Measurements from ENCODE around the gene CCDC97. TPM values are rescaled to one million over a fixed set of nuclear protein-coding genes. Genes with fewer than 3 reads are reported as not detected.

CCDC97 gene
- 10 to 100 TPM; 37.8 to 40.8 TPM for total RNA-seq

DNA sequence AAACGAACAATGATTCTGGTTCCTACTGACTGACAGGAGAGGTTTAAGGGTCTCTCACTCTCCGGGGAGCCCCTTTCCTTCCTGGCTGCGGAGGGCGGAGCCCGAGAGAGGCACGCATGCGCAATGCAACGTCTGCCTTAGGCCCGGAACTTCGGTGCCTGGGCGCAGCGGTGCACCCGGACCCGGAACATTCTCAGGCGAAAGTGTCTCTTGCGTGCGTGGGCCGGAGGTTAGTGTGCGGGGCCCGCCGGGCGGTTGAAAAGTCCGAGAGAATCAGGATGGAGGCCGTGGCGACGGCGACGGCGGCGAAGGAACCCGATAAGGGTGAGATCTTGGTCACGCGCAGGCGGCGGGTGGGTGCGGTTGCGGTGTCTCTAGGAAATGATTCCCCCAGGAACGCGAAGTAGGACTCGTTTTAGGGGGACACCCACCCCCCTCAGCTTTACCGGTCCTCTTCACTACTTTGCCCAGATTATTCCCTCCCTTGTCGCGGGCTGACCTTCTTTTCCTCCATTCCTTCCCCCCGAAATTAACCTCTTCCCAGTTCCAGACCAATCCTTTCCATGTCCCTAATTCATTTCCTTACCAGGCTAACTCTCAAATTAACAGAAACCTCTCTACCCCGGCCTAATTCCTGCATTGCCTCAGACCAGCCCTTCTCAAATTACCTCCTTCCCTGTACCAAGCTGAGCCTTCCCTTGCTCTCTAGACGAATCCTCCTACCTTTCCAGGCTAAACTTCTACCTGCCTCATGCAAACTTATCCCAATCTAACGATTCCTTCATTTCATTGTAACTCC, at the start of gene CCDC97:
TSS of gene CCDC97 (plus strand) at position 140 of the 799 bp plus-strand sequence. CDS start at position 279, 139 bp downstream.
- peaks cover 50% of the 10 kb centered on the region for H3K4me1 Mint-ChIP-seq
- H3K9me3 Mint-ChIP-seq, result no peaks in the 10 kb centered on the region
- H3K27me3 Mint-ChIP-seq, result no peaks in the 10 kb centered on the region
- ATAC-seq (ENCODE audit: low read depth) (peak; percentile 62), DNase-seq (peak; percentile 93)
- peak within 1 kb of the TSS; percentile 96 for H3K27ac Mint-ChIP-seq
- peaks cover 26% of the 10 kb centered on the region for H3K36me3 Mint-ChIP-seq
- POLR2A ChIA-PET, result interaction anchor here (0.7 to 14.7 kb wide), 13 partner anchors 9 to 162 kb away, joined by 3 to 195 read pairs (median 5); partner anchors contain the start of genes B9D2 and HNRNPUL1
- H3K4me3 Mint-ChIP-seq, result peak within 1 kb of the TSS; percentile 91

DNA sequence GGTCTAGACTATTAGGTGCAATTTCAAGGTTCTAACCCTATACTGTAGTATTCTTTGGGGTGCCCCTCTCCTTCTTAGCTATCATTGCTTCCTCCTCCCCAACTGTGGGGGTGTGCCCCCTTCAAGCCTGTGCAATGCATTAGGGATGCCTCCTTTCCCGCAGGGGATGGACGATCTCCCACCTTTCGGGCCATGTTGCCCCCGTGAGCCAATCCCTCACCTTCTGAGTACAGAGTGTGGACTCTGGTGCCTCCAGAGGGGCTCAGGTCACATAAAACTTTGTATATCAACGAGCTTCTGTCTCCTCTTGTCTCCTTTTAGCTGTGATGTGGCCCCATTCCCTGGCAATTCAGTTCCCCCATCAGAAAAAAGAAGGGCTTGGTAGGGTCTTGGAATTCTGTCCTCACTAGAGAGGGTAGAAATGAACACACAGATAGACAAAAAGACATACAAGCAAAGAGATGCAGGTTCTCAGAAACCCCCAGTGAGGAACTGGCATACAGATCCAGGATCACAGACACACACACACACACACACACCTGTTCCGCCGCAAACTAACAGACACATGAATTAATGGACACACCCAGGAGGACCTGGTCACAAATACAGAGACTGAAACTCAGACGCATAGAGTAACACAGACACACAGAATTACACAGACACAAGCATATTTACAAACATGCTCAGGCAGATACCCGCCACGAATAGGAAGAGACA, 48.3 kb upstream of the CCDC97 start:
- ATAC-seq (ENCODE audit: low read depth) (no peak), DNase-seq (no peak)
- POLR2A ChIA-PET, result interaction anchor here (1.2 to 7.4 kb wide), 6 partner anchors 35 to 483 kb away, joined by 5 to 195 read pairs (median 16); partner anchors contain the start of genes CCDC97 and TGFB1
- no peaks in the 10 kb centered on the region for H3K9me3 Mint-ChIP-seq
- H3K4me1 Mint-ChIP-seq, result peaks cover 23% of the 10 kb centered on the region
- H3K36me3 Mint-ChIP-seq, result peaks cover 15% of the 10 kb centered on the region
- H3K27me3 Mint-ChIP-seq, result peaks cover 3% of the 10 kb centered on the region
- H3K27ac Mint-ChIP-seq, result peak overlapping the region; percentile 100
- peak overlapping the region; percentile 92 for H3K4me3 Mint-ChIP-seq

DNA sequence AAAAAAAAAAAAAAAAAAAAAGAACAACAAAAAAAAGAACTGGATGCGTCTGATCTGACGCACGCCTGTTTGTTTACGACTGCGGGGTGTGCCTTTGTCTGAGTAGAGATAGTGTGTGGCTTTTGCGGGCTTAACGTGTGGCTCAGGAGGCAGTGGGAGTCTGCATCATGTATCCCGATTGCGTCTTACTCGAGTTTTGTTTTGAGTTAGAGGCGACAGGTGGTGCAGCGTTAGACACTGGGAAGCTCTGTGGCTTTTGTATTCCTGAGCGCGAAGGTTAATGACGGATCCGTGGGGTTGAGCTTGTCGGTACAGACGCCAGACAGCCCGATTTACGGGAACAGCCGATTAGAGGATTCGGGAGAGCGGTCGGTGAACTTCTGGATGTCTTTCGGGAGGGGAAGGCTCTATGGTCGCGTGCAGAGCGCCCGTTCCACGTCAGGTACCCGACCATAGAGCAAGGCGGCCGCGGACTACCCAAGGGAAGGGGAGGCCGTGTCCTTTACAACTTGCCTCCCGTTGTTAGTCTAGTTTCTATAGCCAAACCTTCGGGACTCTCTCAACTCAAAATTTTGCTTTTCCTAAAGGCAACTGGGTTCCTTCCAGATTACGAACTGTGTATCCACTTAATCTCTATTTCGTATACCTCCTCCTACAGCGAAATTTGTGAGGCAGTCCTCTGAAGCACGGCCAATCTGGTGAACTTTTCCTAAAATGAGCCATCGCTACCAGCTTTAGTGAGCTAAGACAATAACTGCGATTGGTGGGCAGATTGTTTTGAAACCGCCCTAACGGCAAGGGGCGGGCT, 46.7 kb upstream of the CCDC97 start:
- H3K9me3 Mint-ChIP-seq, result no peaks in the 10 kb centered on the region
- H3K27me3 Mint-ChIP-seq, result peaks cover 3% of the 10 kb centered on the region
- peaks cover 20% of the 10 kb centered on the region for H3K36me3 Mint-ChIP-seq
- POLR2A ChIA-PET, result interaction anchor here (0.6 to 7.4 kb wide), 32 partner anchors 8 to 1931 kb away, joined by 3 to 195 read pairs (median 5); partner anchors contain the start of genes B9D2, CCDC97, CYP2S1 and DMAC2
- H3K27ac Mint-ChIP-seq, result peak overlapping the region; percentile 100
- ATAC-seq (ENCODE audit: low read depth), result peak; percentile 62
- H3K4me3 Mint-ChIP-seq, result peak overlapping the region; percentile 92
- peak; percentile 80 for DNase-seq
- H3K4me1 Mint-ChIP-seq, result peaks cover 35% of the 10 kb centered on the region

DNA sequence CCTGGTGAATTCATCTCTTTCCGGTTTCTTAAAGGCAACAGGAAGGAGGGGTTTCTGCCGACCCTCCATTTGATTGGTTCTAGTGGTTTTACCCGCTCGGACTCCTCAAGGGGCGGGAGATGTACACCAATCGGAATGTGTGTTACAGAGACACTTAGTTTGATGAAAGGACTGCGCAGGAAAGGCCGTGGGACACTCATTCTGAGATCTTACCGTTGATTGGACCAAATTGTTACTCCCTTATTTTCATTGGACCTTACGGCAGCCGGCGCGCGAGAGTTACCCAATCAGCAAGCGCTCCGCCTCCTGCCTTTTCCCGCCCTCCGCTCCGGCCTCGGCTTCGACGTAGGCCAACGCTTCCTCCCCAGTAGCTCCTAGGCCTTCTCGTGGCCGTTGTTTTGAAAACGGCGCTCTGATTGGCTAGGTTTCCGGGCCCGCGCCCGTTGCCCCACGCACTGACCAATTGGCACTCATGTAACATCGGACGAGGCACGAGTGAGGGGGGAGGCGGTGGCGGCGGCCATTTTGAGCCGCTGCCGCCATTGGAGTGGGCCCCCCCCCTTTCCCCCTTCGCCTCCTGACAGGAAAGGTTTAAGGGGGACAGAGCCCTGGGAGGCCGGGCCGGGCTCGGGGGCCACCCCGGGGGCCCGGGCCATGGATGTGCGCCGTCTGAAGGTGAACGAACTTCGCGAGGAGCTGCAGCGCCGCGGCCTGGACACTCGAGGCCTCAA, 46.0 kb upstream of the CCDC97 start, which contains the start of gene HNRNPUL1:
TSS of gene HNRNPUL1 (plus strand) at position 523 of the 731 bp plus-strand sequence. CDS start at position 655, 132 bp downstream.
- POLR2A ChIA-PET, result interaction anchor here (0.6 to 7.4 kb wide), 23 partner anchors 21 to 1932 kb away, joined by 3 to 195 read pairs (median 6); partner anchors contain the start of genes B9D2, CCDC97, CYP2S1 and DMAC2
- Mint-ChIP-seq H3K4me3 (peak within 1 kb of the TSS; percentile 92), H3K4me1 (peaks cover 35% of the 10 kb centered on the region), H3K27me3 (peaks cover 3% of the 10 kb centered on the region), H3K9me3 (no peaks in the 10 kb centered on the region), H3K36me3 (peaks cover 20% of the 10 kb centered on the region), H3K27ac (peak within 1 kb of the TSS; percentile 100)
- peak; percentile 99 for DNase-seq
- peak; percentile 67 for ATAC-seq (ENCODE audit: low read depth)

DNA sequence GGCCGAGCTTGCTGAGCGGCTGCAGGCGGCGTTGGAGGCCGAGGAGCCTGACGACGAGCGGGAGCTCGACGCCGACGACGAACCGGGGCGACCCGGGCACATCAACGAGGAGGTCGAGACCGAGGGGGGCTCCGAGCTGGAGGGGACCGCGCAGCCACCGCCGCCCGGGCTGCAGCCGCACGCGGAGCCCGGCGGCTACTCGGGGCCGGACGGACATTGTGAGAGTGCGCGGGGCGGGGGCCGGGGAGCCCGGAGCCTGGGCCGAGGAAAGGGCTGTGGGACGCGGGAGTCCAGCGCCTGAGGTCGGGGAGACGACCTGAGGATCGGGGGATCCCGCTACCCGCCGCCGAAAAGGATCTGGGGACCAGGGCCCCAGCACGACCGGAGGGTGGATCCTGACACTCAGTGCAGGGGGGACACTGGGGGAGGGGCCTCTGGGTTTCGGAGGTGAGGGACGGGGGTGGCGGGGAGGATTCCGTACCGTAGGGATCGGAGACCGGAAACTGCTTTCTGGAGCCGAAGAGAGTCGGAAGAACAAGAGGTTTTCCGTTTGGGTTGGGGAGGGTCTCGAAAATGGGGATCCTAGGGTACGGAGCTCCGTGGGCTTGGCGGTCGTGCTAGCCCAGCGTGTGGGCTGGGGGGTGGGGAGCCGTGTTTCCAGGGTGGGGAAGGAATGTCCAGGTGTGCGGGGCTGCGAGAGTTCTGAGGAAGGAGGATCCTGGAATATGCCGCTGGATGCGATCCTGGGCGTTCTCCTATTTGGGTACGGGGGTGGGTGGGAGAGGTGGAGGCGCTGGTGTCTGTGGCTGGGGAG, 45.2 kb upstream of the CCDC97 start:
- Mint-ChIP-seq H3K9me3 (no peaks in the 10 kb centered on the region), H3K27ac (peak overlapping the region; percentile 100), H3K36me3 (peaks cover 20% of the 10 kb centered on the region), H3K4me1 (peaks cover 35% of the 10 kb centered on the region), H3K27me3 (peaks cover 3% of the 10 kb centered on the region), H3K4me3 (peak overlapping the region; percentile 92)
- POLR2A ChIA-PET, result interaction anchor here (0.7 to 7.4 kb wide), 15 partner anchors 20 to 514 kb away, joined by 3 to 195 read pairs (median 6); partner anchors contain the start of genes ACTMAP, B9D2, CCDC97 and CYP2S1
- no peak for DNase-seq
- ATAC-seq (ENCODE audit: low read depth), result no peak

DNA sequence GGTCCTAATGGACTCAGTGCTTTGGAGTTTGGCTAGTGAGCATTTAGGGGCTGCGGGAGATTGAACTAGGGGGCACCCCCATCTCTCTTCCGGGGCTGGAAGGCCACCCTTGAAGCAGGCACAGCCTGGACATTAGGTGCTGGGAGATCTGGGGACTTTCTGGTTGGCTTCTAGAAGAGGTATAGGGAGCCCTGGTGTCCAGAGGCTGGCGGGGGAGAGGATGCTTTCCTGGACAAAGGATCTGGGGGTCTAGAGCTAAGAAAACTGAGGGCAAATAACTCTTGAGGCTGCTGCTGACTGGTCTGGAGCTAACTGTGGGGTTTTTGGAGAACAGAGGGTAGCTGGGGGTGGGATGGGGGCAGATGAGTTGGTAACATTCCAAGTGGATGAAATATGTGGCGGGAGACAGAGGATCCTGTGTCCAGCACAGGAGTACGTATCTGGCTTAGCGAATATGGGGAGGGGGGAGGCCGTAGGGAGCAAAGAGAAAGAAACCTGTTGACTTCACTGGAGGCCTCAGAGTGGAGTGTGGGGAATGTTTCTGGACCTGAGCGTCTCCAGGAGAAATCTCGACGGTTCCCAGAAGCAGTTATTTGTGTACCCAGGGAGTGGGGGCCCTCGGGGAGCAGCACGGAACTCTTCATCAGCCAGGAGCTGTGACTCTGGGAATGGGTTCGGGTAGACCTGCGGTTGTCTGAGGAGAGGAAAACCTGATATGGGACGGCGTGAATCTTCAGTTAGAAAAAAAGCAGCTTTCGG, 44.4 kb upstream of the CCDC97 start:
- Mint-ChIP-seq H3K4me1 (peaks cover 35% of the 10 kb centered on the region), H3K27me3 (peaks cover 3% of the 10 kb centered on the region), H3K27ac (peak overlapping the region; percentile 100), H3K4me3 (peak overlapping the region; percentile 92), H3K36me3 (peaks cover 20% of the 10 kb centered on the region), H3K9me3 (no peaks in the 10 kb centered on the region)
- ATAC-seq (ENCODE audit: low read depth) (no peak), DNase-seq (peak; percentile 41)
- POLR2A ChIA-PET, result interaction anchor here (1.2 to 7.4 kb wide), 3 partner anchors 39 to 515 kb away, joined by 4 to 195 read pairs (median 6); partner anchors contain the start of genes ACTMAP and CCDC97

DNA sequence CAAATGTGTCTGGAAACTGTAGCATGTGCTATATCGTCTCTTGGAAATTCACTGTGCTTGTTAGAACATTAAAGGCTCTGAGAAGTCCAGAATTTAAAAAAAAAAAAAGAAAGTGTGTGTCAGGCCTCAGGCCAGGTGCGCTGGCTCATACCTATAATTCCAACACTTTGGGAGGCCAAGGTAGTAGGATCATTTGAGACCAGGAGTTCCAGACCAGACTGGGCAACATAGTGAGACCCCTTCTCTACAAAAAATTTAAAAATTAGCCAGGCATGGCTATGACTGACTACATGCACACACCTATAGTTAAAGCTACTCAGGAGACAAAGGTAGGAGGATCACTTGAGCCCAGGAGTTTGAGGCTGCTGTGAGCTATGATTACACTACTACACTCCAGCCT, 40.9 kb upstream of the CCDC97 start:
- Mint-ChIP-seq H3K36me3 (peaks cover 31% of the 10 kb centered on the region), H3K9me3 (no peaks in the 10 kb centered on the region), H3K27me3 (no peaks in the 10 kb centered on the region), H3K4me1 (peaks cover 27% of the 10 kb centered on the region), H3K27ac (no peak overlapping the region), H3K4me3 (no peak overlapping the region)
- ATAC-seq (ENCODE audit: low read depth) (no peak), DNase-seq (no peak)
- POLR2A ChIA-PET, result no interaction called here

DNA sequence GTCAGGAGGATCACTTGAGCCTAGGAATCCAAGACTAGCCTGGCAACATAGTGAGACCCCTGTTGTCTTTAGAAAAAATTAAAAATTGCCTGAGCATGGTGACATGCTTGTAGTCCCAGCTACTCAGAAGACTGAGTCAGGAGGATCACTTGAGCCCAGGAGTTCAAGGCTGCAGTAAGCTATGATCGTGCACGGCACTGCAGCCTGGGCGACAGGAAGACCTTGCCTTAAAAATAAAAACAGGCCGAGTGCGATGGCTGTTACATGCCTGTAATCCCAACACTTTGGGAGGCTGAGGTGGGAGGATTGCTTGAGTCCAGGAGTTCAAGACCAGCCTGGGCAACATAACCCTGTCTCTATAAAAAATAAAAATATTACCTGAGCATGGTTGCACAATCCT, 40.4 kb upstream of the CCDC97 start:
- Mint-ChIP-seq H3K36me3 (peaks cover 34% of the 10 kb centered on the region), H3K27me3 (no peaks in the 10 kb centered on the region), H3K9me3 (no peaks in the 10 kb centered on the region), H3K4me3 (no peak overlapping the region), H3K27ac (no peak overlapping the region), H3K4me1 (peaks cover 27% of the 10 kb centered on the region)
- DNase-seq (no peak), ATAC-seq (ENCODE audit: low read depth) (no peak)
- POLR2A ChIA-PET, result interaction anchor here (0.7 kb wide), 1 partner anchor 33 kb away, joined by 3 read pairs; no protein-coding TSS in a partner anchor

DNA sequence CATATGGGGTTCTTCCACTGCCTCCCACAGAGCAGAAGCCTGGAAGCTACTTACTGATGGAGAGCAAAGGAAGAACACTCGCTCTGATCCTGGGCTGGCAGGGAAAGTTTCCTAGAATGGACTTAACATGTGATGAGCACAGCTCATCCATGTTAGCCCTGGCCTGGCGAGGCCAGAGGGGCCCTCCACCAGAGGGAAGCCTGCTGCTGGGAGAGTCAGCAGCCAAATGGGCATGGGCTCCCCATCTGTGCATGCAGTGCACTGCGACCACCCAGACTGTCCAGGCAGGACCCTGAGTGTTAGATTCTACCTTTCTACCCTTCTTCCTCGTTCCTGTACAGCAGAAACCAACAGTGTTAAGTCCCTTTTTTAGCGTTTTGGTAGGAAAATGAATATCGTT, 36.9 kb upstream of the CCDC97 start:
- no peaks in the 10 kb centered on the region for H3K27me3 Mint-ChIP-seq

DNA sequence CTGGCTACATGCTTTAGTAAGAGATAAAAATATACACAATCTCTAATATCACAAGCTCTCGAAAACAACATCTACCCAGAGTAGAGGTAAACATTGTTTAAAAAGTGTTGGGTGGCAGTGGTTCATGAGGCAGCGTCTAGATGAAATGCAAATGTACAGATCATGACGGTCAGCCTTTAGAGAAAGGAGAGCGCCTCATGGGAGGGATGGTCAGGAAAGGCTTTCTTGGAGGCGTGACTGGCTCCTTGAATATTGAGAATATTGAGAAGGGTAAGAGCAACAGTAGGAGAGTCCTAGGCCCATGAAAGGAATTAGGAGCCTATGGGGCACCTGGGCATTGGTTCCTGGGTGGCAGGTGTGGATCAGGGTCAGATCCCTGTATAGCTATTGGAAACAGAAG, 35.2 kb upstream of the CCDC97 start:
- Mint-ChIP-seq H3K27ac (no peak overlapping the region), H3K9me3 (no peaks in the 10 kb centered on the region)
- POLR2A ChIA-PET, result no interaction called here

More for the DNA sequence above, 36.9 kb upstream of the CCDC97 start:
- Mint-ChIP-seq H3K36me3 (peaks cover 26% of the 10 kb centered on the region), H3K4me1 (peaks cover 6% of the 10 kb centered on the region), H3K9me3 (no peaks in the 10 kb centered on the region), H3K4me3 (no peak overlapping the region), H3K27ac (no peak overlapping the region)
- DNase-seq (no peak), ATAC-seq (ENCODE audit: low read depth) (no peak)
- POLR2A ChIA-PET, result interaction anchor here (0.8 kb wide), 1 partner anchor 15 kb away, joined by 3 read pairs; no protein-coding TSS in a partner anchor

DNA sequence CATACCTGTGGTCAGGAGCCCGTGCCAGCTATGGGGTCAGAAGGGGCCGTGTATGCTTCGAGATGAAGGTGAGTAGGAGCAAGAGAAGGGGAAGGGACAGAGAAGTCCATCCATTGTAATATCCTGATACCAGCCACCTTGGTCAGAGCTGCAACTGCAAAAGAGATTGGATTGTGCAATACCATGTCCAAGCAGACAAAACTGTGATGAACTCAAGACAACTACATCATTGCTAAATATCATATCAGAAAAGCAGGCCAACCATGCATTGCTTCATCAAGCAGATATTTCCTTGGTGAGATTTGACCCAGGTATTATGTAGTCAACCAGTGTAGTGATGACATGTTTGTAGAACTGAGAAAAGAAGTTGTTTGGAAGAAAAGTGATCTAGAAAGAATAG, 33.7 kb upstream of the CCDC97 start:
- Mint-ChIP-seq H3K27ac (no peak overlapping the region), H3K4me3 (no peak overlapping the region), H3K9me3 (no peaks in the 10 kb centered on the region), H3K4me1 (peaks cover 6% of the 10 kb centered on the region), H3K27me3 (no peaks in the 10 kb centered on the region), H3K36me3 (peaks cover 42% of the 10 kb centered on the region)
- DNase-seq, result no peak
- no peak for ATAC-seq (ENCODE audit: low read depth)
- POLR2A ChIA-PET, result no interaction called here

More for the DNA sequence above, 35.2 kb upstream of the CCDC97 start:
- H3K27me3 Mint-ChIP-seq, result no peaks in the 10 kb centered on the region
- H3K4me1 Mint-ChIP-seq, result peaks cover 6% of the 10 kb centered on the region
- H3K4me3 Mint-ChIP-seq, result no peak overlapping the region
- ATAC-seq (ENCODE audit: low read depth) (no peak), DNase-seq (no peak)
- H3K36me3 Mint-ChIP-seq, result peaks cover 35% of the 10 kb centered on the region
